Adrenal gland (tissue), 5 donors: Measurements from ENCODE around the gene ARHGAP36.

Source experiments
- POLR2A ChIP-seq, 2 donors: fragments of 450-650 bp; IDR thresholded peaks; one replicate each; pipeline ENCODE4 v1.6.1; 2017; ENCODE audit warnings: antibody characterized with exemption in 2 of 2, mild to moderate bottlenecking in 2 of 2, moderate library complexity in 1 of 2
- TF ChIP-seq, protein P1 (sequence below), 6 experiments: fragments of 450-650 bp in 4 of 6; fragments of 200-600 bp in 2 of 6; sonication (generic) in 1 of 6; IDR thresholded peaks; 1 replicate in 5 of 6; 2 replicates in 1 of 6; pipeline versions ENCODE4 v1.5.1 to v1.8.0; 2016 to 2021; ENCODE audit warnings: antibody characterized with exemption in 6 of 6, mild to moderate bottlenecking in 2 of 6, moderate library complexity in 1 of 6
- donor health status: DM: no; HTN: no; CAD: no.

DNA sequence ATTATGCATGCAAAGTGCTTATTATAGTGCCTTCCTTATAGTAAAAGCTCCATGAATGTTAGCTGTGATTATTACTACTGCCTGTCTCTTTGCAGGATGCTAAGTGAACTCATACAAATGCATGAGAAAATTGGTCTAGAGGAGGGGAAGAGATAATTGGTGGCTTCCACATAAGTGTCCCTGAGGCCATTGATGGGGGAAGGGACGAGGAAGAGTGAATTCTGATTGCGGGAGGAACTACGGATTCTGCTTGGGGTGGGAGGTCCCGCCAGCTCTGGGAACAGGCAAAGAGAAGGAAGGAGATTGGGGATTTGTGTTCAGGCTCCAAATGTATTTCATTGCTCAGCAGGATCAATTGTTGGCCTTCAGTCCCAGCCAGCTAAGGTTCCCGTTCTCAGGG, 11.6 kb upstream of the ARHGAP36 start:
- TF ChIP-seq POLR2A (IDR thresholded peaks at IDR 0.05): no peak
- TF ChIP-seq, protein P1, sequence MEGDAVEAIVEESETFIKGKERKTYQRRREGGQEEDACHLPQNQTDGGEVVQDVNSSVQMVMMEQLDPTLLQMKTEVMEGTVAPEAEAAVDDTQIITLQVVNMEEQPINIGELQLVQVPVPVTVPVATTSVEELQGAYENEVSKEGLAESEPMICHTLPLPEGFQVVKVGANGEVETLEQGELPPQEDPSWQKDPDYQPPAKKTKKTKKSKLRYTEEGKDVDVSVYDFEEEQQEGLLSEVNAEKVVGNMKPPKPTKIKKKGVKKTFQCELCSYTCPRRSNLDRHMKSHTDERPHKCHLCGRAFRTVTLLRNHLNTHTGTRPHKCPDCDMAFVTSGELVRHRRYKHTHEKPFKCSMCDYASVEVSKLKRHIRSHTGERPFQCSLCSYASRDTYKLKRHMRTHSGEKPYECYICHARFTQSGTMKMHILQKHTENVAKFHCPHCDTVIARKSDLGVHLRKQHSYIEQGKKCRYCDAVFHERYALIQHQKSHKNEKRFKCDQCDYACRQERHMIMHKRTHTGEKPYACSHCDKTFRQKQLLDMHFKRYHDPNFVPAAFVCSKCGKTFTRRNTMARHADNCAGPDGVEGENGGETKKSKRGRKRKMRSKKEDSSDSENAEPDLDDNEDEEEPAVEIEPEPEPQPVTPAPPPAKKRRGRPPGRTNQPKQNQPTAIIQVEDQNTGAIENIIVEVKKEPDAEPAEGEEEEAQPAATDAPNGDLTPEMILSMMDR (IDR thresholded peaks at IDR 0.05): no peak
